ENCODE measurements around the gene VPS41. TPM values are rescaled to one million over a fixed set of nuclear protein-coding genes. Genes with fewer than 3 reads are reported as not detected.
"Not testable (repeated sequence)": the region's sequence is repeated elsewhere in the genome, so short reads cannot be mapped to it uniquely, and the experiment has no call there.

Gene VPS41
- total RNA-seq, 1 donor from 2014 or later: 91.8 TPM

- H3K27me3 Mint-ChIP-seq: peaks cover 19% of the 10 kb centered on the region
- intact Hi-C loops (cut with micrococcal nuclease): no loop called here
- no peak for DNase-seq
- no peaks in the 10 kb centered on the region for H3K36me3 Mint-ChIP-seq (ENCODE audit: low read depth)
- ATAC-seq (ENCODE audit: low read depth): no peak
- TF ChIP-seq, protein P1, sequence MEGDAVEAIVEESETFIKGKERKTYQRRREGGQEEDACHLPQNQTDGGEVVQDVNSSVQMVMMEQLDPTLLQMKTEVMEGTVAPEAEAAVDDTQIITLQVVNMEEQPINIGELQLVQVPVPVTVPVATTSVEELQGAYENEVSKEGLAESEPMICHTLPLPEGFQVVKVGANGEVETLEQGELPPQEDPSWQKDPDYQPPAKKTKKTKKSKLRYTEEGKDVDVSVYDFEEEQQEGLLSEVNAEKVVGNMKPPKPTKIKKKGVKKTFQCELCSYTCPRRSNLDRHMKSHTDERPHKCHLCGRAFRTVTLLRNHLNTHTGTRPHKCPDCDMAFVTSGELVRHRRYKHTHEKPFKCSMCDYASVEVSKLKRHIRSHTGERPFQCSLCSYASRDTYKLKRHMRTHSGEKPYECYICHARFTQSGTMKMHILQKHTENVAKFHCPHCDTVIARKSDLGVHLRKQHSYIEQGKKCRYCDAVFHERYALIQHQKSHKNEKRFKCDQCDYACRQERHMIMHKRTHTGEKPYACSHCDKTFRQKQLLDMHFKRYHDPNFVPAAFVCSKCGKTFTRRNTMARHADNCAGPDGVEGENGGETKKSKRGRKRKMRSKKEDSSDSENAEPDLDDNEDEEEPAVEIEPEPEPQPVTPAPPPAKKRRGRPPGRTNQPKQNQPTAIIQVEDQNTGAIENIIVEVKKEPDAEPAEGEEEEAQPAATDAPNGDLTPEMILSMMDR (IDR thresholded peaks at IDR 0.05): no peak
- POLR2A ChIA-PET: no interaction called here
- no peak overlapping the region for H3K27ac Mint-ChIP-seq
- H3K4me3 Mint-ChIP-seq: no peak overlapping the region
- H3K9me3 Mint-ChIP-seq: no peaks in the 10 kb centered on the region
- CTCF ChIA-PET: no interaction called here
- H3K4me1 Mint-ChIP-seq: no peaks in the 10 kb centered on the region
Observed at GRCh38 chr7:38950309-38950708, 41.3 kb upstream of the VPS41 start.

DNA sequence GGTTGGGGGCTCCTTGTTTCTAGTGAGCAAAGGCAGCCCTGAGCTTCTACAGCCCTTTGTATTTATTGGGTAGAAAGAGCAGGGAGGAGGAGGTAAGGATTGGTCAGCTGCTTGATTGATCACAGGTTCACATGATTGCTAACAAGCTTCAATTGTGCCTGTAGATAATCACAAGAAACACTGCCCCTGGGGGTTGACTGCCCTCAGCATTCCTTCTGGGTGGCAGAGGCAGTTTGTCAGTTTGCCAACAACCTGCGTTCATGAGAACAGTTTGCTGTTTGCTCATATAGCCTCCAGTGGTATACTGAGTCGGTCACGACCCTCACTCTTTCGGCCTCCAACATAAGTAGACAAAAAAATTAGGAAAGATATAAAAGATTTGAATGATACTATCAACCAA is 38.5 kb upstream of the VPS41 start:
- H3K27me3 Mint-ChIP-seq; POLR2A ChIA-PET; H3K36me3 Mint-ChIP-seq (ENCODE audit: low read depth); ATAC-seq (ENCODE audit: low read depth); DNase-seq; CTCF ChIA-PET; intact Hi-C loops (cut with micrococcal nuclease); H3K4me3 Mint-ChIP-seq; H3K9me3 Mint-ChIP-seq; H3K27ac Mint-ChIP-seq; H3K4me1 Mint-ChIP-seq: not testable (repeated sequence)

GRCh38 chr7:38942431-38943051 is 33.5 kb upstream of the VPS41 start:
- Mint-ChIP-seq H3K4me1 (no peaks in the 10 kb centered on the region), H3K27me3 (no peaks in the 10 kb centered on the region), H3K36me3 (ENCODE audit: low read depth) (no peaks in the 10 kb centered on the region), H3K4me3 (no peak overlapping the region), H3K9me3 (no peaks in the 10 kb centered on the region), H3K27ac (no peak overlapping the region)
- TF ChIP-seq, protein P1 (IDR thresholded peaks at IDR 0.05): no peak
- intact Hi-C loops (cut with micrococcal nuclease): no loop called here
- ATAC-seq (ENCODE audit: low read depth) (no peak), DNase-seq (no peak)
- CTCF ChIA-PET: no interaction called here
- POLR2A ChIA-PET: no interaction called here

- Mint-ChIP-seq H3K27ac (no peak overlapping the region), H3K27me3 (no peaks in the 10 kb centered on the region), H3K4me3 (no peak overlapping the region), H3K9me3 (no peaks in the 10 kb centered on the region), H3K4me1 (no peaks in the 10 kb centered on the region), H3K36me3 (ENCODE audit: low read depth) (no peaks in the 10 kb centered on the region)
- ATAC-seq (ENCODE audit: low read depth): no peak
- CTCF ChIA-PET: no interaction called here
- TF ChIP-seq, protein P1 (IDR thresholded peaks at IDR 0.05): no peak
- POLR2A ChIA-PET: no interaction called here
- no peak for DNase-seq
- intact Hi-C loops (cut with micrococcal nuclease): no loop called here
Observed at GRCh38 chr7:38940774-38941173, 31.8 kb upstream of the VPS41 start.

GRCh38 chr7:38938589-38938988 is 29.6 kb upstream of the VPS41 start:
- DNase-seq (no peak), ATAC-seq (ENCODE audit: low read depth) (no peak)
- CTCF ChIA-PET: no interaction called here
- no peaks in the 10 kb centered on the region for H3K9me3 Mint-ChIP-seq
- H3K4me1 Mint-ChIP-seq: no peaks in the 10 kb centered on the region
- no peak overlapping the region for H3K27ac Mint-ChIP-seq
- H3K27me3 Mint-ChIP-seq: no peaks in the 10 kb centered on the region
- no peaks in the 10 kb centered on the region for H3K36me3 Mint-ChIP-seq (ENCODE audit: low read depth)
- H3K4me3 Mint-ChIP-seq: no peak overlapping the region
- TF ChIP-seq, protein P1 (IDR thresholded peaks at IDR 0.05): no peak
- POLR2A ChIA-PET: no interaction called here
- intact Hi-C loops (cut with micrococcal nuclease): no loop called here

DNA sequence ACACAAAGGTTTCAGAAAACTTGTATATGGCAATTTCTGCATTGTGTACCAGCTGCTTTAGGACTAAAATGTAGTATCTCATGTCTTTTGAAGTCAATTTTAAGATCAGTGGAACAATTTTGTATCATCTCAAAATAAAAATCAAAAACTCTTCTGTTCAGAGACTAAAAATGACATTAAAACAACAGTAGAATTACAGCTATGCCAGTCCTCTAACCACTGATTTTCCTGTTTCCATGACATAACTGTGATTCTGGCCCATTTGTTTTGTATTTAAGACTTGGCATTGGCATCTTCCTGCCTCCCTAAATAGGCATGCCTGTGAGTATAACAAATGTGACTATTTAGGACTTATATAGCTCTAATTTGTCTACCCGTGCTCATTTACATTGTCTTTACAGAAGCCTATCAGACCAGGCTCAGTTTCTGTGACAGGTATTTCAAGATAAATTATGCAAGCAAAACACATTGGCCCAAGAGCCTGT is 29.1 kb upstream of the VPS41 start:
- intact Hi-C loops (cut with micrococcal nuclease): no loop called here
- CTCF ChIA-PET: no interaction called here

More for the DNA sequence above, 29.1 kb upstream of the VPS41 start:
- Mint-ChIP-seq H3K4me3 (no peak overlapping the region), H3K36me3 (ENCODE audit: low read depth) (no peaks in the 10 kb centered on the region), H3K27me3 (no peaks in the 10 kb centered on the region), H3K27ac (no peak overlapping the region), H3K9me3 (no peaks in the 10 kb centered on the region), H3K4me1 (no peaks in the 10 kb centered on the region)
- ATAC-seq (ENCODE audit: low read depth): no peak
- no peak for DNase-seq
- TF ChIP-seq, protein P1 (IDR thresholded peaks at IDR 0.05): no peak
- POLR2A ChIA-PET: no interaction called here

Measured in activated B cell treated with CpG ODN at 0.5 μM for 24 hours (primary cell).